HG02943 (cell line): ENCODE results near the gene UTS2.

Experiments
- ATAC-seq: cut with Tn5 transposase; IDR thresholded peaks from one replicate; pipeline ENCODE4 v1.9.1; 2021; ENCODE audit warnings: mild to moderate bottlenecking, low read depth, moderate library complexity; ENCODE audit not compliant: unreplicated experiment

UTS2 gene

DNA sequence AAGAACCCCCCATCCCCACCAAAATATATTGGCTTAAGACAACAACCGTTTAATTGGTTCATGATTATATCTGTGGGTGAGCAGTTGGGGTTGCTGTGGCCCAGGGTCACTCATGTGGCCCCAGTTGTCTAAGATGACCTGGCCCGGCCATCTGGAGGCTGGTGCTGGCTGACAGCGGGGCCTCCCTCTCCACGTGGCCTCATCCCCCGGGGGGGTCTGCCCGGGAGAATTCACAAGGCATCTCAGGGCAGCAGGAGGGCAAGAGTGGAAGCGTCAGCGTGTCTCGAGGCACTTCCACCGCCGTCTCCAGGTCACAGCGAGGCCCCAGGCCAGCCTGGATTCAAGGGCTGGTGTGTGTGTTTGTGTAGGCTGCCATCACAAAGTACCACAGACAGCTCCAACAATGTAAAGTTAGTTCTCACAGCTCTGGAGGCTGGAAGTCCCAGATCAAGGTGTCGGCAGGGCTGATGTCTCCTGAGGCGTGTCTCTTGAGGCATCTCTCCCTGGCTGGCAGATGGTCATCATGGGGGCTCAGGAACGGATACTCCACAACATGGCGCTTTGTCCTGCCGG is 11.0 kb upstream of the UTS2 start:
- no peak for ATAC-seq

DNA sequence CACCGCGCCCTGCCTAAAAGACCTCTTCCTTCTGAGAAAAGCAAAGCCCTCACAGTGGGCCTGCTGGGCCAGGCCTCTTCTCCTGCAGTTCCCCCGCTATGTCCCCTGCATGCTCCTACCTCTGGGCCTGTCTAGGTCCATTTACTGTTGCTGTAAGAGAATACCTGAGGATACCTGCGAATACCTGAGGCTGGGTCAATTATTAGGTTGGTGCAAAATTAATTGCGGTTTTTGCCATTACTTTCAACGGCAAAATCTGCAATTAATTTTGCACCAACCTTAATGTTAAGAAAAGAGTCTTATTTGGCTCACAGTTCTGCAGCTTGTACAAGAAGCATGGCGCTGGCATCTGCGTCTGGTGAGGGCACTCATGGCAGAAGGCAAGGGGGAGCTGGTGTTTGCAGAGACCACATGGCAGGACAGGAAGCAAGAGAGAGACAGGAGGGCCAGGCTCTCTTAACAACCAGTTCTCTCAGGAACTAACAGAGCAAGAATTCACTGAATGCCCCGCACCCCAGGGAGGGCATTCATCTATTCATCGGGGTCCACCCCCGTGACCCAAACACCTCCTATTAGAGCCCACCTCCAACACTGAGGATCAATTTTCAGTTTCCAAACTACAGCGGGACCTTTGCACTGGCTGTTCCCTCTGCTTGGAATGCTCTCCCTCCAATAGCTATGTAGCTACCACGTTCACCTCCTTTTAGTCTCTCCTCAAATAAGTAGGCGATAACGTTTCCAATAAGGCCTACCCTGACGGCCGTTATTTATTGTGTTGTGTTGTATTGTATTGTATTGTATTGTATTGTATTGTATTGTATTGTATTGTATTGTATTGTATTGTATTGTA is 9.6 kb upstream of the UTS2 start:
- no peak for ATAC-seq

DNA sequence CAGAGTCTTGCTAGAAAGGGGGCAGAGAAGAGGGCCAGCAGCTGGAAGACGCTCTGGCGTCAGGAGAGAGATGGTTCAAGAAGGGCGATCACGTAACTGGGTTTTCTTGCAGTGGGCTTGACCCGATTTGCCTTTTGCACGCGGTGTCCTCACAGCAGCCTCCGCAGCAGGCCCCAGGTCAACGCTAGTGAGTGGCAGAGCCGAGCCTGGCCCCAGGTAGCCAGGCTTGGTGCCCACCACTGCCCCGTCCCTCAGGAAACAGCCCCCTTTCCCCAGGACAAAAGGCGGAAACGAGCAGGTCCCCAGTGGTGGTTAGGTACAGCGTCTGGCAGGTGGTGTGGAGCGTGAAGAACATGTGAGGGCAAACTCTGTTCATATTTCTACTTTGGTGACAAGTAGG is 8.6 kb upstream of the UTS2 start:
- no peak for ATAC-seq

DNA sequence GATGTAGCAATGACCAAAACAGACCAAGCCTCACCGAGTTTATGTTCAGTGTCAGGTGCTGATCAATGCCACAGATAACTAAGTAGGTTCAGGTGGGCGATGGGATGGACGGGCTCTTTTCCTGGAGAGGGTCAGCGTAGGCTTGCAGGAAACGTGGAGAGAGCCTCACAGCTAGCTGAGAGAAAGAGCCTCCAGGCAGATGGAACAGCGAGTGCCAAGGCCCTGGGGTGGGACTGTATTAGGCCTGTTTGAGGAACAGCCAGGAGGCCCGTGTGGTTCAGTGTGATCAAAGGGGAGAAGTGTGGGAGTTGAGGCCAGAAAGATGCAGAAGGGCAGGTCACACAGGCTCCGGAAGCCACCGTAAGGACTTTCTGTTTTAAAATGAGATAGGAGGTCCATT is 7.3 kb upstream of the UTS2 start:
- no peak for ATAC-seq

DNA sequence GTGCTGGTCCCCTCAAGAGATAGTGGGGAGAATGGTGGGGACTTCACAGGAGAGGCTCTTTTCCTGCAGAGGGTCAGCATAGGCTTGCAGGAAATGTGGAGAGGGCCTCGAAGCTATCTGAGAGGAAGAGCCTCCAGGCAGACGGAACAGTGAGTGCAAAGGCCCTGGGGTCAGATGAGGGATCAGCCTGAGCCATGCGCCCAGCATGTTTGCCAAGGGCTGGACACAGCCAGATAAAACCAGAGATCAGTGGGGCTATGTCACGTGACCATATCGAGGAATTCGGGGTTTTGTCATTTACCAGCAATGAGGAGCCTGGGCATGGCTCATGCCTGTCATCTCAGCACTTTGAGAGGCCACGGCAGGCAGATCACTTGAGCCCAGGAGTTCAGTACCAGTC is 6.5 kb upstream of the UTS2 start:
- ATAC-seq, result no peak

DNA sequence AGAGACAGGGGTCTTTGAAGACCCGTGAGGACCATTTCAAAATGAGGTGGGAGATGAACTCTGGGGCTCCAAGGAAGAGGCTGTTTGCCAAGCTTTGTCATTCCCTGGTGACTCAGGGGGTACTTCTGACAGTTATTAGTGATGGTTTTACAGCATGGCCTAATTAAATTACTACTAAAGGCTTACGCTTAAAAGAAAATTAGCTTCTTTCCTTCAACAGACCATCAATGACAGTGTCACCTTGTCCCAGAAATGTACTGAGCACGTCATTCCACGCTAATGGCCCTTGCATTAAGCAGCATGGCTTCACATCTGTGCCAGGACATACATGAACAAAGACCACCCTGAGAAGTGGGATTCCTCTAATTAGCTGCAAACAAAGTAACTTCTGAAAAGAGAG is 5.1 kb upstream of the UTS2 start:
- no peak for ATAC-seq

DNA sequence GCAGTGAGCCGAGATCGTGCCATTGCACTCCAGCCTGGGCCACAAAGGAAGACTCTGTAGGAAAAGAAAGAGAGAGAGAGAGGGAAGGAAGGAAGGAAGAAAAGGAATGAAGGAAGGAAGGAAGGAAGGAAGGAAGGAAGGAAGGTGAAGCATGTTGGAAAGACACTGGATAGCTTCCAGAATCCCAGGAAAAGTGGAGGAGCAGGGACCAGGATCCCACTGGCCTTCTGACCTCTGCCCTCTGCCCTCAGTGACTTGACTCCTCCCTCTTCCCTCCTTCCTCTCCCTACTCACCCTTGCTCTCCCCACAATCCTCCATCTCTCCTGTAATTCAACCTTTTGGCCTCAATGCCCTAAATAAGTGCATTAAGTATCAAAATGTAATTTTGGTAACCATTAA is 4.1 kb upstream of the UTS2 start:
- ATAC-seq, result no peak

DNA sequence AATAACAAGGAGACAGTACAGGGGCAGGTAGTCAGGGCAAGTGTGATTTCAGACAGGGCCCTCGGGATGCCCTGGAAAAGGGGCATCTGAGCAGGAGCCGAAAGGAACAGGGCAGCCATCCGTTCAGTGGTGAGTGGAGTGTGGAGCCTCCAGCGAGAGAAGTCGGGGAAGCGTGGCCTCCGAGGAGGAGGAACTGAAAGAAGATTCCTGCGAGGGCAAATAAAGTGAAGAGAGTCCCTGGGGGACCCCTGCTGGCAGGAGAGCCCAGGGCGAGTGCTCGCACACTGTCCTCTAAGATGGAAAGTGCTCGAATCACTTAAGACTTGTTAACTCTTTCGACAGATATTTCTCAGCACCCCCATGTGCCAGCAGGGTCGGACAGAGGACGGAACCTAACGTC is 3.5 kb upstream of the UTS2 start:
- no peak for ATAC-seq

DNA sequence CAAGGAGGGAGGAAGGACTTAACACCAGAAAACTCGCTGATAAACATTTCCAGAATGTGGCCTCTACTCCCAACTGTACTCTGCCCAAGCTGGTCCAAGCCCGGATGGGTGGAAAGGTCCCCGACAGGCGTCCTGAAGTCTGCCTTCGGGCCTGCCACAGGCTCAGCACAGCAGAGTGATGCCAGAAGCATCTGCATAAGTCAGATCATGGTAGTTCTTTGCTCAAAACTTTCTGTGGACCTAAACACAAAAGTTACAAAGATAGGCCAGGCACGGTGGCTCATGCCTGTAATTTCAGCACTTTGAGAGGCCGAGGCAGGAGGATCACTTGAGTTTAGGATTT is 790 bp upstream of the UTS2 start:
- ATAC-seq, result no peak

DNA sequence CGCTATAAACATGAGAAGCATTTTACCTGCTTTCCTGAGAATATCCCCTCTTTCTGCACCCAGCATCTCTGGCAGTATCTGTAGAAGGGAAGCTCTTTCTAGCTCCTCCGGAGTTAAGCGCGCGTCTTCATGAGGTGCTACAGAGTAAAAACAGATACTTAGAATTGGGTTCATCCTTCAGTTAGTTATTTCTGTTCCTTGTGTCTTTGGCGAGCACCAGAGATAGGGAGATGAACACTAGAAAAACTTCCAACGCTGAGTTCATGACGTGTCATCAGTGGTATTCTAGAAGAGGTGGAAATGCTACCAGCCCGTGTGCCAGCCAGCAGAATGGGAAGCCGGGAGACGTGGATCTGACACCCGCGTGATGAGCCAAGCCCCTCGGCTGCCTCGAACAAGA is 2.1 kb downstream of the UTS2 start:
- no peak for ATAC-seq

DNA sequence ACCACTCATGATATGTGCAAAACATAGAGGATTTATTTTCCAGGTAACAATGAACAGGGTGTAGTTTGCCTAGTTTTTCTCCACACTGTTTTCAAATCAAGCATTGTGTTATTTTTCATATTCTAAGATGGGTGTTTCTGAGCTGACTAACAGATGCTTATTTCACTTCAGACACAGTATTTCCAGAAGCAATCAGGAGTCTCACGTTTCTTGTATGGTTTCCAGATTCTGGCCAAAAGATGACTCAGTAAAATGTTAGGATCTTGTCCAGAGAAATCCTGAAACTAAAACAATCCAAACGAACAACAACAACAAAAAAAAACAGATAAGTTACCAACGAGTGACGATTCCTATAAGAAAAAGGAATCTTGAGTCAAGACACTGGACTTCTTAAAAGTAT is 5.3 kb downstream of the UTS2 start:
- ATAC-seq, result no peak

DNA sequence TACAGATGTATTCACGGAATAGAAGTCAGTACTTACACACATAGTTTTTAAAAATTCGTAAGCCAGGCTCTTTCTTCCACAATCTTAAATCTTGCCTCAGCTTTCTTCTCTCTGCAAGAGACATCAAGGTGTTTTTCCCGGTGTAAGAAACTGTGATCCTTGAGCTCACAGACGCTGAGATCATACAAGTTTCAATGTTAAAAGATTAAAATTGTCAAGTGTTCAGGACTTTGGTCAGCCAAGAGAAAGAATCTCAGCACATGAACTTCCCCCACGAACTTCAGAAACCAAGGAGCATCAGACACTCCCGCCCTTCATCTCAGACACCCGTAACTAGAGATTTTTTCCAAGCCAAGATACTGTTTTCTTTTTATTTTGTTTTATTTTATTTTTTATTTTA is 6.2 kb downstream of the UTS2 start:
- no peak for ATAC-seq

DNA sequence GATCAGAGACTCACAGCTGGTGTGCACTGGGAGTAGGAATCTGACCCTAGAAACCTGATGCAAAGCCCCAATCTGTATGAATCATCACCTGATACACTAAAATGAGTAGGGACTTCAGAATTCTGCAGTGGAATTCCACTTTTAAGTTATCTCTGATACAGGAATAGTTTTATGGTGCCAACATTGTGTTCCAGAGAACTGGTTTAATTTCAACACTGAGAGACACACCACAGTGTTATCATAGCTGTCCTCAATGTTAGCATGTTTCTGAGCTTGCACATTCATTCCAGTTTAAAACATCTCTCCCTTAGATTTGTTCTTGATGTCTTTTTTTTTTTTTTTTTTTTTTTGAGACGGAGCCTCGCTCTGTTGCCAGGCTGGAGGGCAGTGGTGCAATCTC is 7.1 kb downstream of the UTS2 start:
- no peak for ATAC-seq

DNA sequence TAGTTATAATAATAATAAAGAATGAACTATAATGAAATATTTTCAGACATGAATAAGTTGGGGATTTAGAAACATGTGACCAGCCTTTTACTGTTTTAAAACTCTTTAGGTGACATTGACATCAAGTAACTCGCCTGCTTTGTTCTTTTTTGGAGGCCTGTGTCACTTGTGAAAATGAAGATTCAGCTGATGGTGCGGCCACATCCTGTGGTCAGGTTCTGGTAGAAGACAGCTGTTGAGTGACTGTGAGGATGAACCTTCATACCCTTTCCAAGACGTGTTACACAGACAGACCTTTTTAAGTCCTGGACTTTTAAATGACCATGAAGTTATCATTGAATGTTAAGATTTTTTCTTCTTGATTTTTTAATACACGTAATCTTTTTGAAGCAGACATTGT is 10.3 kb downstream of the UTS2 start:
- no peak for ATAC-seq

DNA sequence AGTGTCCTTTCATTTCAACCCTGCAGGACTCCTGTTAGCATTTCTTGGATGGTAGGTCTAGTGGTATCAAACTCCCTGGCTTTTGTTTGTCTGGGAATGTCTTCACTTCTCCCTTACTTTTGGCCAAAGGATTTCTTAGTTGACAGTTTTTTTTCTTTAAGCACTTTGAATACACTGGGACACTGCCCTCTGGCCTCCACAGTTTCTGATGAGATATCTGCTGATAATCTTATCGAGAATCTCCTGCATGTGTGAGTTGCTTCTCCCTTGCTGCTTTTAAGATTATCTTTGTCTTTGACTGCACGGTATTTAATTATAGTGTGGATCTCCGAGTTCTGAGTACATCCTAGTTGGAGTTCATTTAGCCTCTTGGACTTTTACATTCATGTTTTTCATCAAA is 13.3 kb downstream of the UTS2 start:
- no peak for ATAC-seq

DNA sequence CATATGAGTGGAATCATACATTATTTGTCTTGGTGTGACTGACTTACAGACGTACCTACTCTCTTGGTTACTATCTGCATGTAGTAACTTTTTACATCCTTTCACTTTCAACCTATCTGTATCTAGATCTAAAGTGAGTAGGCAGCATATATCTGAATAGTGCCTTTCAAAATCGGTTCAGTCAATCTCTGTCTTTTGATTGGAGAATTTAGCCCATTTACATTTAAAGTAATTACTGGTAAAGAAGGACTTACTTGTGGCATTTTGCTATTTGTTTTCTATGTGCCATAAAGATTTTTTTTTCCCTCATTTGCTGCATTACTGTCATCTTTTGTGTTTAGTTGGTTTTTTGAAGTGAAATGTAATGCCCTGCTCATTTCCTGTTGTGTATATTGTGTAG is 14.2 kb downstream of the UTS2 start:
- no peak for ATAC-seq

DNA sequence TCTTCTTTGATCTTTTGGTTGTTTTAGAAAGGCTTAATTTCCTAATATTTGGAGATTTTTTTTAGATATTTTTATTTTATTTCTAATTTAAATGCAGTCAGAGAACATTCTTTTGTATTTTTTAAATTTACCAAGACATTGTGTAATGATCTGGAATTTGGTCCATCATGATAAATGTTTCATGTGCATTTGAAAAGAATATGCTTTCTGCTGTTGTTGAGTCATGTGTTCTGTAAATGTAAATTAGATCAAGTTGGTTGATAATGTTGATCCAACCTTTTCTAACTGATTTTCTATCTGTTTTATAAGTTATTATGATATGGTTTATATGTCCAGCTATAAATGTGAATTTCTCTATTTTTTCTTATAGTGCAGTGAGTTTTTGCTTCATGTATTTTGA is 19.8 kb downstream of the UTS2 start:
- ATAC-seq, result no peak

DNA sequence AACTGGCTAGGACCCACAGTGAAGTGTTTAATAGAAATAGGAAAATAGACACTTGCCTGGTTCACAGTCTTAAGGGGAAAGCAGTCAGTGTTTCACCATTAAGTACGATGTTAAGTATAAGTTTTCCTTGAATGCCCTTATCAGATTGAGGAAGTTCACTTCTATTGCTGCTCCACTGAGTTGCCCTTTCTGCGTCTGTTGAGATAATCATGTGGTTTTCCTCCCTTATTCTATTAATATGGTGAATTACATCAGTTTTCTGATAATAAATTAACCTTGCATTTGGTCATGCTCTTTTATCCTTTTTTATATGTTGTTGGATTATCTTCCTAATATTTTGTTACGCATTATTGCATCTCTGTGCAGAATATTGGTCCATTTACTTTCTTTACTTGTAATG is 21.4 kb downstream of the UTS2 start:
- no peak for ATAC-seq

DNA sequence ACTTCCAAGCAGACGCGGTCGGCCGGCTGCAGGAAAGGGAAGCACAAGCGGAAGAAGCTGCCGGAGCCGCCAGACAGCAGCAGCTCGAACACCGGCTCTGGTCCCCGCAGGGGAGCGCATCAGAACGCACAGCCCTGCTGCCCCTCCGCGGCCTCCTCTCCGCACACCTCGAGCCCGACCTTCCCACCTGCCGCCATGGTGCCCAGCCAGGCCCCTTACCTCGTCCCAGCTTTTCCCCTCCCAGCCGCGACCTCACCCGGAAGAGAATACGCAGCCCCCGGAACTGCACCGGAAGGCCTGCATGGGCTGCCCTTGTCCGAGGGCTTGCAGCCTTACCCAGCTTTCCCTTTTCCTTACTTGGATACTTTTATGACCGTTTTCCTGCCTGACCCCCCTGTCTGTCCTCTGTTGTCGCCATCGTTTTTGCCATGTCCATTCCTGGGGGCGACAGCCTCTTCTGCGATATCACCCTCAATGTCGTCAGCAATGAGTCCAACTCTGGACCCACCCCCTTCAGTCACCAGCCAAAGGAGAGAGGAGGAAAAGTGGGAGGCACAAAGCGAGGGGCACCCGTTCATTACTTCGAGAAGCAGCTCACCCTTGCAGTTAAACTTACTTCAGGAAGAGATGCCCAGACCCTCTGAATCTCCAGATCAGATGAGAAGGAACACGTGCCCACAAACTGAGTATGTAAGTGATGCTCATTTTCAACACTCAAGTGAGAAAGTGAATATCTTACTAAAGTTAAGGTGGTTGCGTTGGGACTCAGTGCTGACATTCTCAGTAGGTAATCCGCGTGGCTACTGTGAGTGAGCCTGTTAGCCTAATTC is 25.5 kb downstream of the UTS2 start:
- no peak for ATAC-seq

DNA sequence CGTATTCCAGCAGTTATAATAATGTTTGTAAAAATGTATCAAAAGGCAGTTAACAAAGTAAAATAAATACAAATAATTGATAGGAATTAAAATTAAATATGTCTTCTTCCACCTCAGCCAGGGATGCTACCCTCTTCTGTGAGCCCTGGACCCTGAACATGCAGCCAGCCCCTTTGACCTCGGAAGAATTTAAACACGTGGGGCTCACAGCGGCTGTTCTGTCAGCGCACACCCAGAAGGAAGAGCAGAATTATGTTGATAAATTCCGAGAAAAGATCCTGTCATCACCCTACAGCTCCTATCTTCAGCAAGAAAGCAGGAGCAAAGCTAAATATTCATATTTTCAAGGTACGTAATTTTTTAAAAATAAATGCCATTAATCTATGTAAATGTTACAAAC is 26.5 kb downstream of the UTS2 start:
- no peak for ATAC-seq

DNA sequence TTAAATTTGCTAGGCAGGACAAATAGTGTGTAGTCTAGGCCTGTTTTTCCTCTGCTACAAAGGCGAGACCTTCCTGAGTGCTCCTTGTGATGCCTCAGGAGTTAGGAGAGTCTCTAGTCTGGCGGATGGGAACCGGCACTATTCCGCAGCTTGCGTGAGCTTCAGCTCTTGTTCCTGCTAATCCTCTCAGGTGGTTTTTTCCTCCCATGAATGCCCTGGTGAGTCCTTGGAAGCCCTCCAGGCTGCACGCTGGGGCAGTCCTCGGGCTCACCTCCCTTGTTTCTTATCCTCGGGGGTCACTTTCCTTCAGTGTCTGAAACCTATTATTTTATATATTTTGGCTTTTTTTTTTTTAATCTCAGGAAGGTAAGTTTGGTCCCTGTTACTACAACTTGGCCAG is 28.2 kb downstream of the UTS2 start:
- ATAC-seq, result no peak

DNA sequence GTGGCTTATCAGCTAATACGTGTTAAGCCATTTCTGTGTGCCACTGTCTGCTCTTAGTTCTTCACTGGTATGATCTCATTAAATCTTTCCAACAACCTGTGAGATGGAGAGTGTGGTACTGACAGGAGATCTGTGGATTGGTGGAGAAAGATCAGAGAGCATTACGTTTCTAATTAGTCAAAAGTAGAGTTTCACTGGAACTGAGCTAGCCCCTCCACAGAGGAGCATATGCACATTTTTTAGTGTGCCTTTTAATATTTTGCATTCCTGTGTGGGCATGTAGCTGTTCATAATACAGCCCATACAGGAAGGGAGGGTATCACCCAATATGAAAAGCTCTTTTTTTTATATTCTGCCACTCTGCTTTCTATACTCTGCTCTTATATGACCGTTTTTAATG is 31.6 kb downstream of the UTS2 start:
- no peak for ATAC-seq
